ENCODE measurements around the gene SLIT3. TPM values are rescaled to one million over a fixed set of nuclear protein-coding genes. Genes with fewer than 3 reads are reported as not detected.

The SLIT3 gene
- total and polyA plus RNA-seq, 9 of the 15 experiments (the other 6 are each of a cell fraction or from before 2014, with no cell fraction given) = 0.01 to 0.04 TPM; not detected in 7

GRCh38 chr5:169079697-169080096 lies 221.2 kb downstream of the SLIT3 start:
- Histone ChIP-seq H3K27ac (ENCODE audit: extremely low read depth, low read depth, low read length) (no peak overlapping the region), H3K4me3 (no peak overlapping the region), H3K9me1 (ENCODE audit: control insufficient read depth, insufficient read depth, low read length) (no peaks in the 10 kb centered on the region), H3K9me3 (replicated peaks; ENCODE audit: control insufficient read depth, insufficient read depth, low read depth, low read length) (no peaks in the 10 kb centered on the region), H3K36me3 (ENCODE audit: control insufficient read depth, insufficient read depth, low read length) (no peaks in the 10 kb centered on the region), H4K20me1 (replicated peaks; ENCODE audit: control insufficient read depth, insufficient read depth, low read length) (no peaks in the 10 kb centered on the region), H3K27me3 (ENCODE audit: control insufficient read depth in 2 of 2, insufficient read depth in 2 of 2, low read length in 2 of 2) (peaks cover 0 to 4% of the 10 kb centered on the region in 2 experiments; a peak in 1 of 5 replicates), H3K4me1 (replicated peaks in 1 of 2; ENCODE audit: control insufficient read depth in 2 of 2, insufficient read depth in 2 of 2, low read length in 2 of 2) (no peaks in the 10 kb centered on the region), H3K9ac (ENCODE audit: insufficient read depth in 1 of 2, low read depth in 2 of 2, low read length in 2 of 2) (no peak overlapping the region), H3K4me2 (ENCODE audit: insufficient read depth, low read length) (no peak overlapping the region), H3K79me2 (ENCODE audit: control insufficient read depth, insufficient read depth, low read length) (no peaks in the 10 kb centered on the region), H2AFZ (ENCODE audit: low read depth, low read length) (no peak overlapping the region)
- CTCF ChIA-PET (ENCODE audit: low intra/inter-chr PET ratio) = no interaction called here
- intact Hi-C loops (cut with micrococcal nuclease) (no loop called here), in situ Hi-C loops (cut with MboI) (no loop called here)
- no TSS peak for BruUV-seq (replicated peaks)
- WGBS (ENCODE audit: insufficient coverage, low coverage, missing lambda C conversion rate) = 0% methylated on average over 1 of the region's 2 CpGs
- no peak for DNase-seq (ENCODE audit: extremely low read depth in 1 of 4, low spot score in 3 of 4)
- POLR2A ChIA-PET = no interaction called here
- ATAC-seq = no peak
- FAIRE-seq = no peak
- TF ChIP-seq ZNF766 (CRISPR knock-in tag; conservative IDR thresholded peaks at IDR 0.05) (no peak), ZNF263 (CRISPR knock-in tag; IDR thresholded peaks at IDR 0.05; ENCODE audit: borderline replicate concordance) (peak; percentile 57; the same call in 1 of the 2 replicates), GATAD2A (IDR thresholded peaks at IDR 0.05) (no peak), PCBP2 (IDR thresholded peaks at IDR 0.05; ENCODE audit: low read depth, low read length, poor library complexity, severe bottlenecking) (peak; percentile 16)
- TF ChIP-seq, protein P1, sequence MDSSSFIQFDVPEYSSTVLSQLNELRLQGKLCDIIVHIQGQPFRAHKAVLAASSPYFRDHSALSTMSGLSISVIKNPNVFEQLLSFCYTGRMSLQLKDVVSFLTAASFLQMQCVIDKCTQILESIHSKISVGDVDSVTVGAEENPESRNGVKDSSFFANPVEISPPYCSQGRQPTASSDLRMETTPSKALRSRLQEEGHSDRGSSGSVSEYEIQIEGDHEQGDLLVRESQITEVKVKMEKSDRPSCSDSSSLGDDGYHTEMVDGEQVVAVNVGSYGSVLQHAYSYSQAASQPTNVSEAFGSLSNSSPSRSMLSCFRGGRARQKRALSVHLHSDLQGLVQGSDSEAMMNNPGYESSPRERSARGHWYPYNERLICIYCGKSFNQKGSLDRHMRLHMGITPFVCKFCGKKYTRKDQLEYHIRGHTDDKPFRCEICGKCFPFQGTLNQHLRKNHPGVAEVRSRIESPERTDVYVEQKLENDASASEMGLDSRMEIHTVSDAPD (CRISPR knock-in tag; IDR thresholded peaks at IDR 0.05) = no peak
